SK-N-MC (cell line): ENCODE results near the gene SOBP.

Source experiments
- EZH2 ChIP-seq: fragments of 200-600 bp; sonication (generic); IDR thresholded peaks from one replicate; pipeline ENCODE4 v1.6.1; 2017; ENCODE audit warnings: antibody characterized with exemption
- POLR2AphosphoS5 ChIP-seq: IDR thresholded peaks from 2 replicates; pipeline ENCODE4 v1.6.1; 2012; ENCODE audit warnings: mild to moderate bottlenecking, low read depth, low read length, borderline replicate concordance

- no peak for TF ChIP-seq POLR2AphosphoS5
- no peak for TF ChIP-seq EZH2
Measured at GRCh38 chr6:107599043-107599442, 109.1 kb downstream of the SOBP start.
